Endothelial cell of umbilical vein (primary cell): Measurements from ENCODE around the gene EPS8. TPM values are rescaled to one million over a fixed set of nuclear protein-coding genes. Genes with fewer than 3 reads are reported as not detected.

Source experiments
- BruUV-seq: library from RNA; stranded (reverse); fragments of 400-500 nt; replicated peaks from 2 replicates; lab custom pipeline; 2021; lab: Mats Ljungman, UMichigan
- CTCF ChIA-PET: fragments of 300-600, 350-600 bp; sonication (Branson Sonifier 250); formaldehyde crosslinking; loops from one replicate; lab custom pipeline; 2021; ENCODE audit warnings: antibody characterized with exemption, inconsistent platforms; lab: Charles Lee
- POLR2A ChIA-PET: fragments of 300-600, 350-600 bp; sonication (Branson Sonifier 250); formaldehyde crosslinking; loops from one replicate; lab custom pipeline; 2021; ENCODE audit warnings: antibody characterized with exemption, inconsistent platforms; lab: Charles Lee
- DNase-seq: peaks from one replicate; pipeline ENCODE4 v3.0.0-alpha.2; 2011; ENCODE audit warnings: low read depth, low spot score
- FAIRE-seq: peaks from 2 replicates; lab custom pipeline; 2011; peaks lifted over from hg19 to GRCh38; lab: Jason Lieb, UNC
- H2AFZ ChIP-seq: 2 replicates; pipeline ENCODE4 v1.6.0; 2012; ENCODE audit warnings: low read depth, low read length, control low read depth, inconsistent platforms
- H3K27ac ChIP-seq: 2 replicates; pipeline ENCODE4 v1.5.1; 2011; ENCODE audit warnings: low read depth, mild to moderate bottlenecking, control low read depth, low read length, moderate library complexity; ENCODE audit not compliant: insufficient read depth
- H3K27me3 ChIP-seq, 2 experiments: 2 replicates each; pipeline versions ENCODE4 v1.6.0 to v1.6.1; 2011; ENCODE audit warnings: low read length in 2 of 2, mixed read lengths in 1 of 2; ENCODE audit not compliant: control insufficient read depth in 2 of 2, insufficient read depth in 2 of 2
- H3K36me3 ChIP-seq, 2 experiments: 2 replicates in 1 of 2; 3 replicates in 1 of 2; pipeline ENCODE4 v1.5.1; 2011; ENCODE audit warnings: low read length in 2 of 2, mild to moderate bottlenecking in 1 of 2, moderate library complexity in 1 of 2; ENCODE audit not compliant: control insufficient read depth in 2 of 2, insufficient read depth in 2 of 2; ENCODE audit errors: extremely low read depth in 1 of 2
- H3K4me1 ChIP-seq: 3 replicates; pipeline ENCODE4 v1.5.1; 2011; ENCODE audit warnings: mild to moderate bottlenecking, low read length; ENCODE audit not compliant: control insufficient read depth, insufficient read depth; ENCODE audit errors: extremely low read depth
- H3K4me2 ChIP-seq: 2 replicates; pipeline ENCODE4 v1.6.1; 2011; ENCODE audit warnings: low read length, control low read depth, mixed read lengths; ENCODE audit not compliant: insufficient read depth
- H3K4me3 ChIP-seq, 3 experiments: fragments of 200-600 bp in 1 of 3; sonication (generic), shearing (Covaris generic) in 1 of 3; replicated peaks in 1 of 3; 2 replicates each; pipeline ENCODE4 v1.5.1; 2011 to 2016; ENCODE audit warnings: control low read depth in 3 of 3, low read length in 3 of 3, mild to moderate bottlenecking in 2 of 3, inconsistent platforms in 1 of 3, low read depth in 1 of 3, moderate library complexity in 1 of 3; ENCODE audit not compliant: insufficient read depth in 1 of 3
- H3K79me2 ChIP-seq: 2 replicates; pipeline ENCODE4 v1.6.0; 2012; ENCODE audit warnings: low read length, inconsistent platforms; ENCODE audit not compliant: control insufficient read depth, insufficient read depth
- H3K9ac ChIP-seq: replicated peaks from 2 replicates; pipeline ENCODE3; 2011; ENCODE audit warnings: low read length, control low read depth; ENCODE audit not compliant: insufficient read depth; ENCODE audit errors: extremely low read depth
- H3K9me1 ChIP-seq: replicated peaks from 3 replicates; pipeline ENCODE4 v1.6.0; 2011; ENCODE audit warnings: mild to moderate bottlenecking, low read length; ENCODE audit not compliant: control insufficient read depth, insufficient read depth; ENCODE audit errors: extremely low read depth
- H3K9me3 ChIP-seq: replicated peaks from 2 replicates; pipeline ENCODE4 v1.5.1; 2012; ENCODE audit warnings: low read length, inconsistent platforms; ENCODE audit not compliant: control insufficient read depth, insufficient read depth
- H4K20me1 ChIP-seq: replicated peaks from 2 replicates; pipeline ENCODE3; 2011; ENCODE audit warnings: mild to moderate bottlenecking, low read length; ENCODE audit not compliant: control insufficient read depth, insufficient read depth; ENCODE audit errors: extremely low read depth
- CTCF ChIP-seq, 2 donors: IDR thresholded peaks; 1 replicate in 1 of 2; 2 replicates in 1 of 2; pipeline ENCODE4 v1.5.1; 2011; ENCODE audit warnings: low read length in 2 of 2, mild to moderate bottlenecking in 2 of 2, moderate library complexity in 2 of 2, control low read depth in 1 of 2, inconsistent platforms in 1 of 2, low read depth in 1 of 2; ENCODE audit not compliant: insufficient read depth in 1 of 2; ENCODE audit errors: extremely low read depth in 1 of 2
- EZH2 ChIP-seq: IDR thresholded peaks from 2 replicates; pipeline ENCODE4 v1.6.1; 2012; ENCODE audit warnings: borderline replicate concordance, low read depth, mild to moderate bottlenecking, moderate library complexity, low read length, inconsistent platforms; ENCODE audit not compliant: severe bottlenecking
- FOS ChIP-seq: IDR thresholded peaks from 2 replicates; pipeline ENCODE4 v1.6.1; 2011; ENCODE audit warnings: mild to moderate bottlenecking, low read length, moderate library complexity, borderline replicate concordance; ENCODE audit not compliant: insufficient read depth
- GATA2 ChIP-seq: IDR thresholded peaks from 2 replicates; pipeline ENCODE4 v1.7.0; 2011; ENCODE audit warnings: low read depth, mild to moderate bottlenecking, moderate library complexity, mixed read lengths, low read length; ENCODE audit not compliant: insufficient read length, insufficient read depth
- JUN ChIP-seq: IDR thresholded peaks from 2 replicates; pipeline ENCODE4 v1.6.1; 2011; ENCODE audit warnings: borderline replicate concordance, low read depth; ENCODE audit not compliant: insufficient read length, insufficient read depth
- MAX ChIP-seq: IDR thresholded peaks from 2 replicates; pipeline ENCODE4 v1.6.1; 2011; ENCODE audit not compliant: insufficient read depth, insufficient read length
- MYC ChIP-seq: IDR thresholded peaks from one replicate; pipeline ENCODE4 v1.6.1; 2011; ENCODE audit warnings: mild to moderate bottlenecking, low read depth, low read length
- POLR2A ChIP-seq: IDR thresholded peaks from 2 replicates; pipeline ENCODE4 v1.6.1; 2012; ENCODE audit warnings: low read depth, mild to moderate bottlenecking, control low read depth, low read length
- POLR2AphosphoS5 ChIP-seq: IDR thresholded peaks from 2 replicates; pipeline ENCODE4 v1.6.1; 2012; ENCODE audit warnings: low read depth, mild to moderate bottlenecking, control low read depth, low read length, moderate library complexity; ENCODE audit not compliant: insufficient read depth
- dilution Hi-C: fragments of 300-500 bp; cut with MboI; formaldehyde crosslinking; loops from one replicate; pipeline ENCODE4 v1.15.0; 2019; ENCODE audit warnings: low sequenced_read_pairs; ENCODE audit not compliant: extremely low pct_ligation_motif_present
- intact Hi-C: fragments of 100-400 bp; cut with micrococcal nuclease; formaldehyde crosslinking; loops from one replicate; pipeline ENCODE4 v1.10.0; 2022
- polyA plus RNA-seq, 4 experiments: library from polyadenylated mRNA; depleted of rRNA in 3 of 4; stranded (reverse) in 3 of 4; unstranded in 1 of 4; fragments of >200 nt; gene quantifications; 2 replicates each; pipeline versions ENCODE4 v1.2.1 to v1.2.3, GENCODE V29; 2011 to 2012; ENCODE audit warnings: missing spikeins in 1 of 4
- total RNA-seq: library from RNA; stranded (reverse); gene quantifications from 2 replicates; pipeline ENCODE4 v1.2.3, GENCODE V29; 2021

The EPS8 gene
- total and polyA plus RNA-seq, 2 donors (not counting 3 experiments of a cell fraction or from before 2014, with no cell fraction given) = 8.4 to 11.9 TPM

- no peaks in the 10 kb centered on the region for H4K20me1 ChIP-seq
- H2AFZ ChIP-seq = no peak overlapping the region
- CTCF ChIA-PET = interaction anchor here (1.3 kb wide), 1 partner anchor 32 kb away, joined by 5 read pairs; no protein-coding TSS in a partner anchor
- POLR2A ChIA-PET = no interaction called here
- no peak for TF ChIP-seq POLR2AphosphoS5
- no peak for TF ChIP-seq CTCF (IDR thresholded peaks at IDR 0.05; ENCODE audit: extremely low read depth in 1 of 2, insufficient read depth in 1 of 2, low read depth in 1 of 2, low read length in 2 of 2)
- no peak for TF ChIP-seq POLR2A
- TF ChIP-seq EZH2 = no peak
- TF ChIP-seq JUN = no peak
- TF ChIP-seq MYC = no peak
- TF ChIP-seq GATA2 = no peak
- no peak for TF ChIP-seq MAX
- no peak for TF ChIP-seq FOS
- H3K4me2 ChIP-seq = no peak overlapping the region
- no peaks in the 10 kb centered on the region for H3K9me1 ChIP-seq
- FAIRE-seq = no peak
- H3K36me3 ChIP-seq = no peaks in the 10 kb centered on the region
- DNase-seq = no peak
- dilution Hi-C loops = no loop called here
- H3K9ac ChIP-seq = no peak overlapping the region
- no peaks in the 10 kb centered on the region for H3K4me1 ChIP-seq
- no TSS peak for BruUV-seq
- no peaks in the 10 kb centered on the region for H3K9me3 ChIP-seq
- H3K27me3 ChIP-seq = no peaks in the 10 kb centered on the region
- no peak overlapping the region for H3K4me3 ChIP-seq
- intact Hi-C loops = no loop called here
- H3K27ac ChIP-seq = no peak overlapping the region
- H3K79me2 ChIP-seq = no peaks in the 10 kb centered on the region
Measured at GRCh38 chr12:15806826-15807225, 17.6 kb upstream of the EPS8 start.
